HL-60 (cell line): ENCODE data around the gene ABHD4.

Source experiments
- DNase-seq, 2 experiments: peaks; one replicate each; pipeline ENCODE4 v3.0.0-alpha.2; 2010 to 2020; ENCODE audit warnings: low read depth in 1 of 2, low spot score in 1 of 2
- H3K27ac ChIP-seq: fragments of 250-450 bp; sonication (Bioruptor Pico); replicated peaks from 2 replicates; pipeline ENCODE4 v1.5.1; 2020; ENCODE audit warnings: mild to moderate bottlenecking, moderate library complexity
- H3K27me3 ChIP-seq: fragments of 250-450 bp; sonication (Bioruptor Pico); 2 replicates; pipeline ENCODE4 v1.5.1; 2021; ENCODE audit warnings: mild to moderate bottlenecking, moderate library complexity; ENCODE audit not compliant: insufficient read depth, poor library complexity, severe bottlenecking
- H3K4me3 ChIP-seq: replicated peaks from 2 replicates; pipeline ENCODE4 v1.5.1; 2011; ENCODE audit warnings: mild to moderate bottlenecking, control low read depth, low read length; ENCODE audit not compliant: insufficient read depth
- GABPA ChIP-seq: IDR thresholded peaks from 2 replicates; pipeline ENCODE4 v1.6.1; 2012; ENCODE audit warnings: low read depth
- POLR2AphosphoS5 ChIP-seq: IDR thresholded peaks from 2 replicates; pipeline ENCODE4 v1.6.1; 2012; ENCODE audit warnings: low read depth
- REST ChIP-seq: IDR thresholded peaks from 2 replicates; pipeline ENCODE4 v1.6.1; 2012; ENCODE audit warnings: low read depth; ENCODE audit not compliant: insufficient replicate concordance
- SPI1 ChIP-seq: IDR thresholded peaks from 2 replicates; pipeline ENCODE4 v1.6.1; 2012; ENCODE audit warnings: low read depth, mild to moderate bottlenecking, borderline replicate concordance
- TF ChIP-seq, protein P1 (sequence below): IDR thresholded peaks from one replicate; pipeline ENCODE4 v1.5.1; 2011; ENCODE audit warnings: low read length, control low read depth, inconsistent platforms; ENCODE audit not compliant: insufficient read depth

Gene ABHD4

DNA sequence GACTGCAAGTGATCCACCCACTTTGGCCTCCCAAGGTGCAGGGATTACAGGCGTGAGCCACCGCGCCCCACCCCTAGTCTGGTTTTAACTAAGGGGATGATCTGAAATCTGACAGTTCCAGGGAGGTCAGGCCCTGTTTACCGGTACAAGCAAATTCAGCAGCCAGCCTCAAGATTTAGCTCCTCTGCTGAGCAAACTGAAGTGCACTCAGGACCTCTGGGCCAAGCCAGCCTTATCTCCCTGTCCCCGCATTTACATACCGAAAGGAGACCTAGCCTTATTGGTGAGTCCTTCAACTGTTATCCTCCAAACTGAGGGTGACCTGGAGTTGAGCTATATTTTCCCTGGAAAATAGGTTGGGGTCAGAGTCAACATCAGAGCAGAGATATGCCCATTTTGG lies 835 bp upstream of the ABHD4 start:
- Histone ChIP-seq H3K4me3 (no peak overlapping the region), H3K27me3 (no peaks in the 10 kb centered on the region), H3K27ac (no peak overlapping the region)
- DNase-seq: no peak
- no peak for TF ChIP-seq SPI1
- no peak for TF ChIP-seq POLR2AphosphoS5
- no peak for TF ChIP-seq REST
- TF ChIP-seq, protein P1, sequence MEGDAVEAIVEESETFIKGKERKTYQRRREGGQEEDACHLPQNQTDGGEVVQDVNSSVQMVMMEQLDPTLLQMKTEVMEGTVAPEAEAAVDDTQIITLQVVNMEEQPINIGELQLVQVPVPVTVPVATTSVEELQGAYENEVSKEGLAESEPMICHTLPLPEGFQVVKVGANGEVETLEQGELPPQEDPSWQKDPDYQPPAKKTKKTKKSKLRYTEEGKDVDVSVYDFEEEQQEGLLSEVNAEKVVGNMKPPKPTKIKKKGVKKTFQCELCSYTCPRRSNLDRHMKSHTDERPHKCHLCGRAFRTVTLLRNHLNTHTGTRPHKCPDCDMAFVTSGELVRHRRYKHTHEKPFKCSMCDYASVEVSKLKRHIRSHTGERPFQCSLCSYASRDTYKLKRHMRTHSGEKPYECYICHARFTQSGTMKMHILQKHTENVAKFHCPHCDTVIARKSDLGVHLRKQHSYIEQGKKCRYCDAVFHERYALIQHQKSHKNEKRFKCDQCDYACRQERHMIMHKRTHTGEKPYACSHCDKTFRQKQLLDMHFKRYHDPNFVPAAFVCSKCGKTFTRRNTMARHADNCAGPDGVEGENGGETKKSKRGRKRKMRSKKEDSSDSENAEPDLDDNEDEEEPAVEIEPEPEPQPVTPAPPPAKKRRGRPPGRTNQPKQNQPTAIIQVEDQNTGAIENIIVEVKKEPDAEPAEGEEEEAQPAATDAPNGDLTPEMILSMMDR: no peak
- no peak for TF ChIP-seq GABPA

DNA sequence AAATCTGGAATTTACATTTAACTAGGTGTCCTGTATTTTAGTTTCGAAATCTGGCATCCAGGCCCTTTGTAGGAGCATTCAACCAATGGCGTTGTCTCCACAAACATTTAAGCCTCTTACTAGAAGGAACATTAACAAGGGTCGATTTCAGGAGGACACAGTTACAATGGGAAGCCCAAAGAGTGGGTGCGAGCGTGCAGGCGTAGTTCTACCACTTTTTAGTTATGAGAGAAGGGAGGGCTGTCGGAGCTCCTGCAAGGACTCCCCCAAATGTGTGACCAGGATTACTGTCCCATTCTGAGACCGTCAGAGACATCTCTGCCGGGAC lies 365 bp upstream of the ABHD4 start:
- TF ChIP-seq SPI1 (no peak), GABPA (no peak), REST (no peak), POLR2AphosphoS5 (no peak)
- TF ChIP-seq, protein P1: no peak
- H3K4me3 ChIP-seq: peak overlapping the region; percentile 58

GRCh38 chr14:22598896-22599244 lies 770 bp downstream of the ABHD4 start:
- H3K27me3 ChIP-seq: no peaks in the 10 kb centered on the region
- DNase-seq: no peak
- H3K27ac ChIP-seq: no peak overlapping the region
- peak overlapping the region; percentile 58 for H3K4me3 ChIP-seq
- no peak for TF ChIP-seq GABPA
- no peak for TF ChIP-seq SPI1
- no peak for TF ChIP-seq POLR2AphosphoS5
- TF ChIP-seq REST: no peak
- TF ChIP-seq, protein P1: no peak

More for the DNA sequence above, 365 bp upstream of the ABHD4 start:
- DNase-seq: no peak
- Histone ChIP-seq H3K27ac (no peak overlapping the region), H3K27me3 (no peaks in the 10 kb centered on the region)
